ENCODE measurements around the gene APBA1.

Gene APBA1

GRCh38 chr9:69671879-69672595 is at the start of gene APBA1:
APBA1 (minus strand) TSS chr9:69672371.
- peak; percentile 44 for DNase-seq

- DNase-seq, result no peak
These were observed 47.8 kb upstream of the APBA1 start for GRCh38 chr9:69719983-69720382.

GRCh38 chr9:69719367-69719766 is 47.2 kb upstream of the APBA1 start:
- no peak for DNase-seq

- no peak for DNase-seq
These were observed 46.0 kb upstream of the APBA1 start for GRCh38 chr9:69718218-69718617.

- DNase-seq, result no peak
These were observed 43.7 kb upstream of the APBA1 start for GRCh38 chr9:69715825-69716224.

- no peak for DNase-seq
These were observed 42.9 kb upstream of the APBA1 start for GRCh38 chr9:69715096-69715495.

GRCh38 chr9:69697475-69697874 is 25.3 kb upstream of the APBA1 start:
- DNase-seq, result no peak

- no peak for DNase-seq
These were observed 24.6 kb upstream of the APBA1 start for GRCh38 chr9:69696802-69697201.

GRCh38 chr9:69689991-69690538 is 17.9 kb upstream of the APBA1 start:
- DNase-seq, result no peak

GRCh38 chr9:69683927-69684326 is 11.8 kb upstream of the APBA1 start:
- no peak for DNase-seq

- no peak for DNase-seq
These were observed 6.8 kb upstream of the APBA1 start for GRCh38 chr9:69678843-69679538.

- DNase-seq, result no peak
These were observed 5.8 kb upstream of the APBA1 start for GRCh38 chr9:69677931-69678330.

- no peak for DNase-seq
These were observed 3.4 kb upstream of the APBA1 start for GRCh38 chr9:69675563-69675962.

GRCh38 chr9:69674716-69675438 is 2.7 kb upstream of the APBA1 start:
- no peak for DNase-seq

- DNase-seq, result no peak
These were observed 2.0 kb upstream of the APBA1 start for GRCh38 chr9:69674112-69674685.

GRCh38 chr9:69673311-69673640 is 1.1 kb upstream of the APBA1 start:
- DNase-seq, result peak; percentile 3

- peak; percentile 67 for DNase-seq
These were observed 582 bp upstream of the APBA1 start for GRCh38 chr9:69672596-69673310.

- no peak for DNase-seq
These were observed 776 bp downstream of the APBA1 start for GRCh38 chr9:69671311-69671878.

- no peak for DNase-seq
These were observed 4.9 kb downstream of the APBA1 start for GRCh38 chr9:69667306-69667705.

GRCh38 chr9:69660304-69660703 is 11.9 kb downstream of the APBA1 start:
- no peak for DNase-seq

GRCh38 chr9:69658987-69659675 is 13.0 kb downstream of the APBA1 start:
- DNase-seq, result no peak

- DNase-seq, result no peak
These were observed 14.9 kb downstream of the APBA1 start for GRCh38 chr9:69657269-69657668.
